Right renal cortex interstitium (tissue), 3 donors: ENCODE data around the gene CAPRIN2. TPM values are rescaled to one million over a fixed set of nuclear protein-coding genes. Genes with fewer than 3 reads are reported as not detected.

Source experiments
- DNase-seq, 3 donors: peaks; one replicate each; pipeline ENCODE4 v3.0.0-alpha.2; 2013; ENCODE audit warnings: low read depth in 3 of 3, low spot score in 2 of 3
- polyA plus RNA-seq, 3 donors: library from polyadenylated mRNA; unstranded; fragments of 120-200 nt; gene quantifications; one replicate each; pipeline ENCODE4 v1.2.1, GENCODE V29; 2013; ENCODE audit not compliant: insufficient read length in 3 of 3

CAPRIN2 gene
- polyA plus RNA-seq: 10 to 100 TPM; 30.2 to 34.5 (median 33.7) TPM

- peak; percentile 68 to 87 (median 85) for DNase-seq
These were observed at the start of gene CAPRIN2 for GRCh38 chr12:30754750-30755394. Gene CAPRIN2, minus strand, starts transcription at chr12:30754951. Its CDS starts 1,431 bp downstream, at chr12:30753520.

GRCh38 chr12:30797689-30798088 lies 42.9 kb upstream of the CAPRIN2 start:
- no peak for DNase-seq

GRCh38 chr12:30796891-30797371 lies 42.2 kb upstream of the CAPRIN2 start:
- DNase-seq: no peak

GRCh38 chr12:30796313-30796780 lies 41.6 kb upstream of the CAPRIN2 start:
- peak in 1 of 3 donors; percentile 49 for DNase-seq

GRCh38 chr12:30795410-30796312 lies 40.9 kb upstream of the CAPRIN2 start:
- no peak for DNase-seq

GRCh38 chr12:30794591-30795409 lies 40.0 kb upstream of the CAPRIN2 start:
- no peak for DNase-seq

GRCh38 chr12:30794020-30794419 lies 39.3 kb upstream of the CAPRIN2 start:
- DNase-seq: no peak

- no peak for DNase-seq
These were observed 38.1 kb upstream of the CAPRIN2 start for GRCh38 chr12:30792648-30793499.

- no peak for DNase-seq
These were observed 37.3 kb upstream of the CAPRIN2 start for GRCh38 chr12:30792085-30792484.

GRCh38 chr12:30788754-30789153 lies 34.0 kb upstream of the CAPRIN2 start:
- no peak for DNase-seq

GRCh38 chr12:30785630-30786029 lies 30.9 kb upstream of the CAPRIN2 start:
- no peak for DNase-seq

GRCh38 chr12:30784508-30784907 lies 29.8 kb upstream of the CAPRIN2 start:
- DNase-seq: no peak

GRCh38 chr12:30783946-30784345 lies 29.2 kb upstream of the CAPRIN2 start:
- no peak for DNase-seq

- DNase-seq: no peak
These were observed 27.8 kb upstream of the CAPRIN2 start for GRCh38 chr12:30782316-30783173.

GRCh38 chr12:30779578-30779977 lies 24.8 kb upstream of the CAPRIN2 start:
- no peak for DNase-seq

- DNase-seq: no peak
These were observed 24.4 kb upstream of the CAPRIN2 start for GRCh38 chr12:30779178-30779577.

GRCh38 chr12:30774599-30774998 lies 19.8 kb upstream of the CAPRIN2 start:
- DNase-seq: no peak

- no peak for DNase-seq
These were observed 15.1 kb upstream of the CAPRIN2 start for GRCh38 chr12:30769802-30770201.

- DNase-seq: no peak
These were observed 9.5 kb upstream of the CAPRIN2 start for GRCh38 chr12:30764251-30764650.
